ENCODE data around the gene GRPR.
"Not testable (repeated sequence)": the region's sequence is repeated elsewhere in the genome, so short reads cannot be mapped to it uniquely, and the experiment has no call there.

The GRPR gene

DNA sequence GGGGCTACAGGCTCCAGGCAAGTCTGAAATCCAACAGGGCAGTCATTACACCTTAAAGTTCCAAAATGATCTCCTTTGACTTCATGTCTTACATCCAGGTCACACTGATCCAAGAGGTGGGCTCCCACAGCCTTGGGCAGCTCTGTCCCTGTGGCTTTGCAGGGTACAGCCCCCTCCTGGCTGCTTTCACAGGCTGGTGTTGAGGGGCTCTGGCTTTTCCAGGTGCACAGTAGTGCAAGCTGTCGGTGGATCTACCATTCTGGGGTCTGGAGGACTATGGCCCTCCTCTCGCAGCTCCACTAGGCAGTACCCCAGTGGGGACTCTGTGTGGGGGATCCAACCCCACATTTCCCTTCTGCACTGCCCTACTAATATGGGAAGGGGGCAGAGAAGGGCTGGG lies 37.8 kb downstream of the GRPR start:
- H2BK12ac ChIP-seq (ENCODE audit: low read length in 2 of 2) = peak overlapping the region in 1 of 2 experiments; percentile 18
- DNase-seq; H3K9me3 ChIP-seq (ENCODE audit: control insufficient read depth, low read length); H3K4me3 ChIP-seq (ENCODE audit: insufficient read depth in 1 of 2, low read depth in 1 of 2, low read length in 2 of 2); H2BK15ac ChIP-seq (ENCODE audit: low read depth, poor library complexity, severe bottlenecking); H3K27me3 ChIP-seq (ENCODE audit: control insufficient read depth in 1 of 2, insufficient read depth in 1 of 2, low read length in 2 of 2); H3K9ac ChIP-seq (ENCODE audit: low read length); H3K36me3 ChIP-seq (ENCODE audit: control insufficient read depth in 1 of 2, insufficient read depth in 2 of 2, low read depth in 1 of 2, low read length in 2 of 2); H3K79me1 ChIP-seq (replicated peaks; ENCODE audit: low read length, poor library complexity, severe bottlenecking); H3K14ac ChIP-seq (ENCODE audit: low read length in 2 of 2); H4K91ac ChIP-seq (ENCODE audit: low read length); H2AFZ ChIP-seq (ENCODE audit: low read depth, low read length); H2BK120ac ChIP-seq (ENCODE audit: low read depth, low read length); H3K4me1 ChIP-seq (ENCODE audit: control insufficient read depth, insufficient read depth, low read depth, low read length); H3K23ac ChIP-seq (ENCODE audit: low read length in 2 of 2); H3K4me2 ChIP-seq (ENCODE audit: low read length, poor library complexity, severe bottlenecking); H3K4ac ChIP-seq (ENCODE audit: low read depth in 1 of 2, low read length in 2 of 2): not testable (repeated sequence)
- peak overlapping the region; percentile 72 for H4K8ac ChIP-seq (ENCODE audit: low read length)
- H2BK5ac ChIP-seq (ENCODE audit: low read depth, low read length, poor library complexity, severe bottlenecking) = peak overlapping the region; percentile 62
- WGBS = 80% methylated on average over 1 of the region's 2 CpGs
- H3K27ac ChIP-seq (ENCODE audit: low read length, poor library complexity, severe bottlenecking) = peak overlapping the region; percentile 88
- peak overlapping the region in 1 of 2 experiments; percentile 30 for H3K18ac ChIP-seq (ENCODE audit: low read depth in 1 of 2, low read length in 2 of 2)
- H2AK5ac ChIP-seq (ENCODE audit: low read length, severe bottlenecking) = peak overlapping the region; percentile 23

DNA sequence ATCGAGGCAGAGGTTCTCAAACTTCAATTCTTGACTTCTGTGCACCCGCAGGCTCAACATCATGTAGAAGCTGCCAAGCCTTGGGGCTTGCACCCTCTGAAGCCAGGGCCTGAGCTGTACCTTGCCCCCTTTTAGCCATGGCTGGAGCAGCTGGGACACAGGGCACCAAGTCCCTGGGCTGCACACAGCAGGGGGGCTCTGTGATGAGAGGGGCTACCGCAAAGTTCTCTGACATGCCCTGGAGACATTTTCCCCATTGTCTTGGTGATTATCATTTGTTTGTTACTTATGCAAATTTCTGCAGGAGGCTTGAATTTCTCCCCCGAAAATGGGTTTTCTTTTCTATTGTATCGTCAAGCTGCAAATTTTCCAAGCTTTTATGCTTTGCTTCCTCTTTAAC lies 39.0 kb downstream of the GRPR start:
- 100% methylated on average over 4 of the region's 5 CpGs for WGBS
- H2BK5ac ChIP-seq (ENCODE audit: low read depth, low read length, poor library complexity, severe bottlenecking) = no peak overlapping the region

DNA sequence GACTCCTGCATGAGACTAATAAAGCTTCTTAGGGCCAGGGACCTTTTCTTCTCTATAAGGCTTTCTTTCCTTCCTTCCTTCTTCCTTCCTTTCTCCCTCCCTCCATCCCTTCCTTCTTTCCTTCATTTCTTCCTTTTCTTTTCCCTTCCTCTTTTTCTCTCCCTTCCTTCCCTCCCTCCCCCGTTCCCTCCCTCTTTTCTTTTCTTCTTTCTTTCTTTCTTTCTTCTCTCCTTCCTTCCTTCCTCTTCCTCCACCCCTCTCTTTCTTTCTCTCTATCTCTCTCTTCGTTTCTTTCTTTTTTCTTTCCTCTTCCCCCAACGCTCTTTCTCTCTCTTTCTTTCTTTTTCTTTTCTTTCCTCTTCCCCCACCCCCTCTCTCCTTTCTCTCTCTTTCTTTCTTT lies 41.4 kb downstream of the GRPR start:
- no peak overlapping the region for H3K4ac ChIP-seq (ENCODE audit: low read depth in 1 of 2, low read length in 2 of 2)
- H2BK120ac ChIP-seq (ENCODE audit: low read depth, low read length) = no peak overlapping the region
- H3K9ac ChIP-seq (ENCODE audit: low read length) = no peak overlapping the region
- DNase-seq = no peak
- H3K18ac ChIP-seq (ENCODE audit: low read depth in 1 of 2, low read length in 2 of 2) = no peak overlapping the region
- no peak overlapping the region for H4K91ac ChIP-seq (ENCODE audit: low read length)
- no peak overlapping the region for H2BK5ac ChIP-seq (ENCODE audit: low read depth, low read length, poor library complexity, severe bottlenecking)
- no peaks in the 10 kb centered on the region for H3K79me1 ChIP-seq (replicated peaks; ENCODE audit: low read length, poor library complexity, severe bottlenecking)
- H4K8ac ChIP-seq (ENCODE audit: low read length) = no peak overlapping the region
- H3K14ac ChIP-seq (ENCODE audit: low read length in 2 of 2) = no peak overlapping the region
- H2AFZ ChIP-seq (ENCODE audit: low read depth, low read length) = no peak overlapping the region
- peaks cover 0 to 14% of the 10 kb centered on the region in 2 experiments for H3K27me3 ChIP-seq (ENCODE audit: control insufficient read depth in 1 of 2, insufficient read depth in 1 of 2, low read length in 2 of 2)
- no peaks in the 10 kb centered on the region for H3K36me3 ChIP-seq (ENCODE audit: control insufficient read depth in 1 of 2, insufficient read depth in 2 of 2, low read depth in 1 of 2, low read length in 2 of 2)
- H2BK15ac ChIP-seq (ENCODE audit: low read depth, poor library complexity, severe bottlenecking) = no peak overlapping the region
- peaks cover 3% of the 10 kb centered on the region for H3K4me1 ChIP-seq (ENCODE audit: control insufficient read depth, insufficient read depth, low read depth, low read length)
- no peak overlapping the region for H3K23ac ChIP-seq (ENCODE audit: low read length in 2 of 2)
- H2AK5ac ChIP-seq (ENCODE audit: low read length, severe bottlenecking) = no peak overlapping the region
- H3K27ac ChIP-seq (ENCODE audit: low read length, poor library complexity, severe bottlenecking) = no peak overlapping the region
- WGBS = 95% methylated on average over 3 of the region's 3 CpGs
- no peak overlapping the region for H3K4me3 ChIP-seq (ENCODE audit: insufficient read depth in 1 of 2, low read depth in 1 of 2, low read length in 2 of 2)
- H2BK12ac ChIP-seq (ENCODE audit: low read length in 2 of 2) = no peak overlapping the region
- no peak overlapping the region for H3K4me2 ChIP-seq (ENCODE audit: low read length, poor library complexity, severe bottlenecking)
- H3K9me3 ChIP-seq (ENCODE audit: control insufficient read depth, low read length) = no peaks in the 10 kb centered on the region

More for the DNA sequence above, 39.0 kb downstream of the GRPR start:
- Histone ChIP-seq H3K36me3 (ENCODE audit: control insufficient read depth in 1 of 2, insufficient read depth in 2 of 2, low read depth in 1 of 2, low read length in 2 of 2) (no peaks in the 10 kb centered on the region), H3K18ac (ENCODE audit: low read depth in 1 of 2, low read length in 2 of 2) (peak overlapping the region in 1 of 2 experiments; percentile 8), H3K14ac (ENCODE audit: low read length in 2 of 2) (no peak overlapping the region), H2BK15ac (ENCODE audit: low read depth, poor library complexity, severe bottlenecking) (no peak overlapping the region), H3K79me1 (replicated peaks; ENCODE audit: low read length, poor library complexity, severe bottlenecking) (no peaks in the 10 kb centered on the region), H2BK120ac (ENCODE audit: low read depth, low read length) (no peak overlapping the region), H3K4me2 (ENCODE audit: low read length, poor library complexity, severe bottlenecking) (no peak overlapping the region), H2AFZ (ENCODE audit: low read depth, low read length) (no peak overlapping the region), H4K8ac (ENCODE audit: low read length) (no peak overlapping the region), H2AK5ac (ENCODE audit: low read length, severe bottlenecking) (no peak overlapping the region), H3K4me3 (ENCODE audit: insufficient read depth in 1 of 2, low read depth in 1 of 2, low read length in 2 of 2) (no peak overlapping the region), H3K27ac (ENCODE audit: low read length, poor library complexity, severe bottlenecking) (no peak overlapping the region), H2BK12ac (ENCODE audit: low read length in 2 of 2) (no peak overlapping the region), H3K23ac (ENCODE audit: low read length in 2 of 2) (no peak overlapping the region), H3K9ac (ENCODE audit: low read length) (no peak overlapping the region), H3K9me3 (ENCODE audit: control insufficient read depth, low read length) (no peaks in the 10 kb centered on the region), H3K4me1 (ENCODE audit: control insufficient read depth, insufficient read depth, low read depth, low read length) (peaks cover 3% of the 10 kb centered on the region), H4K91ac (ENCODE audit: low read length) (no peak overlapping the region), H3K4ac (ENCODE audit: low read depth in 1 of 2, low read length in 2 of 2) (no peak overlapping the region), H3K27me3 (ENCODE audit: control insufficient read depth in 1 of 2, insufficient read depth in 1 of 2, low read length in 2 of 2) (no peaks in the 10 kb centered on the region)
- no peak for DNase-seq

- Histone ChIP-seq H2BK120ac (ENCODE audit: low read depth, low read length) (no peak within 1 kb of the TSS), H2BK12ac (ENCODE audit: low read length in 2 of 2) (no peak within 1 kb of the TSS), H2AFZ (ENCODE audit: low read depth, low read length) (no peak within 1 kb of the TSS), H3K18ac (ENCODE audit: low read depth in 1 of 2, low read length in 2 of 2) (no peak within 1 kb of the TSS), H3K9ac (ENCODE audit: low read length) (no peak within 1 kb of the TSS), H3K23ac (ENCODE audit: low read length in 2 of 2) (no peak within 1 kb of the TSS), H4K8ac (ENCODE audit: low read length) (no peak within 1 kb of the TSS), H3K4me3 (ENCODE audit: insufficient read depth in 1 of 2, low read depth in 1 of 2, low read length in 2 of 2) (no peak within 1 kb of the TSS), H4K91ac (ENCODE audit: low read length) (no peak within 1 kb of the TSS), H2BK5ac (ENCODE audit: low read depth, low read length, poor library complexity, severe bottlenecking) (no peak within 1 kb of the TSS), H3K79me1 (replicated peaks; ENCODE audit: low read length, poor library complexity, severe bottlenecking) (no peaks in the 10 kb centered on the region), H2BK15ac (ENCODE audit: low read depth, poor library complexity, severe bottlenecking) (no peak within 1 kb of the TSS), H3K4me1 (ENCODE audit: control insufficient read depth, insufficient read depth, low read depth, low read length) (no peaks in the 10 kb centered on the region), H3K36me3 (ENCODE audit: control insufficient read depth in 1 of 2, insufficient read depth in 2 of 2, low read depth in 1 of 2, low read length in 2 of 2) (no peaks in the 10 kb centered on the region), H3K27ac (ENCODE audit: low read length, poor library complexity, severe bottlenecking) (no peak within 1 kb of the TSS), H3K27me3 (ENCODE audit: control insufficient read depth in 1 of 2, insufficient read depth in 1 of 2, low read length in 2 of 2) (peaks cover 0 to 29% of the 10 kb centered on the region in 2 experiments), H3K4ac (ENCODE audit: low read depth in 1 of 2, low read length in 2 of 2) (no peak within 1 kb of the TSS), H2AK5ac (ENCODE audit: low read length, severe bottlenecking) (no peak within 1 kb of the TSS), H3K9me3 (ENCODE audit: control insufficient read depth, low read length) (no peaks in the 10 kb centered on the region), H3K14ac (ENCODE audit: low read length in 2 of 2) (no peak within 1 kb of the TSS), H3K4me2 (ENCODE audit: low read length, poor library complexity, severe bottlenecking) (no peak within 1 kb of the TSS)
- 83% methylated on average over 2 of the region's 5 CpGs for WGBS
- DNase-seq = no peak
These were observed 43.8 kb downstream of the GRPR start, which contains the start of gene MAGEB17 for GRCh38 chrX:16167181-16167580. MAGEB17 (plus strand) TSS chrX:16167481; CDS start chrX:16170383, 2,902 bp downstream.
